ENCODE measurements around the gene ACBD4. TPM values are rescaled to one million over a fixed set of nuclear protein-coding genes. Genes with fewer than 3 reads are reported as not detected.
A peak's percentile ranks its signal among the peaks of the same experiment; 100 is the strongest.

Gene ACBD4
- total and polyA plus RNA-seq, 2 of the 13 experiments (the other 11 are each of a cell fraction or from before 2014, with no cell fraction given), result 16.1 to 26.9 TPM

DNA sequence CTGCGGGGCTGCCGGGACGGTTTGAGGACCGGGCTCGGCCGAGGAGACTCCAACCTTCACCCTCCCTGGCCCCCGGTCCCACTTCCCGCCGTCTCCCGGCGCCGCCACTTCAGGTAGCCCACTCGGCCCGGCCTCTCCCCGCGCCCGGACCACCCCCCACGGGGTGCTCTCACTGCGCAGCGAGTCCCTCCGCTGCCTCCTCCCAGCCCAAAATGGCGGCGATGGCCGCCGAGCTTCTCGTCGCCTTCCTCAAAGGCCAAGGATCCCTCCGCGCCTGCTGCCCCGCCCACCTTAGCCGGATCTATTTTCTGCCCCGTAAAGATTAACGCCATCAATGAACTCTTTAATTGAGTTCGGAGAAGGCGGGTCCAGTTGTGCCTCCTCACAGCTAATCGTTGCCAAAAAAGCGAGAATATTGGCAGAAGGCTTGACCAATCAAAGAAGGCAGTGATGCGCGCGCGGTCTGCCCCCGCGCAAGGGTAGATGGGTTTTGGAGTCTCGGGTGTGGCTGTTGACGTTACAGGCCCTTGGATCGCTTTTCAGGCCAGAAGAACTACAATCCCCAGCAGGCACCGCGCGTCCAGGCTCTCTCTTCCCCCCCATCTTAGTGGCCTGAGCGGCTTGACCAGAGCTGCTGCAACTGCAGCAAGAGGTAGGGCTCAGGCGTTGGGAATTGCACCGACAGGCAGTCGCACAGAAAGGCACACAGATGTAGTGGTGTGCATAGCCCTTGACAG is 26.0 kb downstream of the ACBD4 start, which contains the start of gene HEXIM2 (continued):
- no peak; the same call in 1 of the 2 replicates for TF ChIP-seq THRA (CRISPR knock-in tag; IDR thresholded peaks at IDR 0.05; ENCODE audit: borderline replicate concordance)
- TF ChIP-seq ZNF138 (CRISPR knock-in tag; IDR thresholded peaks at IDR 0.05; ENCODE audit: low read depth), result peak; percentile 36; the same call in 1 of the 2 replicates
- TF ChIP-seq NR2F6 (IDR thresholded peaks at IDR 0.05), result 0 out of 2 replicates have a peak, but pooled peaks have one; percentile 9
- peak; percentile 50 for TF ChIP-seq NR2F6 (CRISPR knock-in tag; IDR thresholded peaks at IDR 0.05)
- peak; percentile 93 for TF ChIP-seq ZNF615 (CRISPR knock-in tag; IDR thresholded peaks at IDR 0.05; ENCODE audit: borderline replicate concordance)
- TF ChIP-seq HNRNPK (IDR thresholded peaks at IDR 0.05; ENCODE audit: low read depth, low read length, poor library complexity, severe bottlenecking), result no peak
- TF ChIP-seq ZKSCAN5 (CRISPR knock-in tag; IDR thresholded peaks at IDR 0.05), result no peak
- TF ChIP-seq ZBTB20 (CRISPR knock-in tag; IDR thresholded peaks at IDR 0.05; ENCODE audit: borderline replicate concordance, low read depth), result peak; percentile 52; the same call in 1 of the 2 replicates
- TF ChIP-seq, protein P1, sequence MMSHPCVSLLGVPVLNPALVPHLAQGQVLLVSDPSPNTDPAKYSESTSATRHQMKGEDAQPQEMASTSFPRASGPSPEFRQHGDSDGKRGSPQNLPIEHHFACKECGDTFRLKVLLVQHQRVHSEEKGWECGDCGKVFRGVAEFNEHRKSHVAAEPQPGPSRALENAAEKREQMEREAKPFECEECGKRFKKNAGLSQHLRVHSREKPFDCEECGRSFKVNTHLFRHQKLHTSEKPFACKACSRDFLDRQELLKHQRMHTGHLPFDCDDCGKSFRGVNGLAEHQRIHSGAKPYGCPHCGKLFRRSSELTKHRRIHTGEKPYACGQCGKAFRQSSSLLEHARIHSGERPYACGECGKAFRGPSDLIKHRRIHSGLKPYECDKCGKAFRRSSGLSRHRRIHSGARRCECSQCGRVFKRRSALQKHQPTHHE (CRISPR knock-in tag; IDR thresholded peaks at IDR 0.05; ENCODE audit: borderline replicate concordance), result peak; percentile 69; the same call in 1 of the 2 replicates
- TF ChIP-seq ZSCAN9 (CRISPR knock-in tag; IDR thresholded peaks at IDR 0.05; ENCODE audit: borderline replicate concordance), result peak; percentile 77
- peak; percentile 97 for TF ChIP-seq ZNF143 (CRISPR knock-in tag; IDR thresholded peaks at IDR 0.05)
- peak; percentile 51 for TF ChIP-seq PHF5A (CRISPR knock-in tag; IDR thresholded peaks at IDR 0.05; ENCODE audit: low read depth, unreplicated experiment)
